H9 (cell line): ENCODE results near the gene METTL9. TPM values are rescaled to one million over a fixed set of nuclear protein-coding genes. Genes with fewer than 3 reads are reported as not detected.
A peak's percentile ranks its signal among the peaks of the same experiment; 100 is the strongest.
"Not testable (repeated sequence)": the region's sequence is repeated elsewhere in the genome, so short reads cannot be mapped to it uniquely, and the experiment has no call there.

Experiments
- DNase-seq: peaks from one replicate; pipeline ENCODE4 v3.0.0-alpha.2; 2017
- H2AFZ ChIP-seq: one replicate; pipeline ENCODE4 v1.6.1; 2013; ENCODE audit warnings: mild to moderate bottlenecking, low read length, control low read depth, moderate library complexity
- H2AK5ac ChIP-seq: 2 replicates; pipeline ENCODE4 v1.6.1; 2013; ENCODE audit warnings: low read length, control low read depth, mixed read lengths; ENCODE audit not compliant: insufficient read length
- H2BK120ac ChIP-seq: one replicate; pipeline ENCODE4 v1.6.1; 2013; ENCODE audit warnings: low read depth, mild to moderate bottlenecking, low read length, control low read depth, inconsistent platforms; ENCODE audit not compliant: poor library complexity, severe bottlenecking
- H2BK12ac ChIP-seq: 2 replicates; pipeline ENCODE4 v1.6.1; 2013; ENCODE audit warnings: low read length, control low read depth, mixed read lengths, low read depth; ENCODE audit not compliant: insufficient read length
- H2BK15ac ChIP-seq: 2 replicates; pipeline ENCODE4 v1.6.1; 2013; ENCODE audit warnings: low read depth, low read length, control low read depth
- H2BK20ac ChIP-seq: one replicate; pipeline ENCODE4 v1.6.1; 2013; ENCODE audit warnings: low read depth, mild to moderate bottlenecking, low read length, control low read depth, inconsistent platforms; ENCODE audit not compliant: poor library complexity, severe bottlenecking
- H2BK5ac ChIP-seq: 2 replicates; pipeline ENCODE4 v1.6.1; 2013; ENCODE audit warnings: low read length, control low read depth, mixed read lengths; ENCODE audit not compliant: insufficient read length
- H3K14ac ChIP-seq: 2 replicates; pipeline ENCODE4 v1.6.1; 2013; ENCODE audit warnings: low read length, control low read depth; ENCODE audit not compliant: insufficient read depth
- H3K18ac ChIP-seq: 2 replicates; pipeline ENCODE4 v1.6.1; 2013; ENCODE audit warnings: low read depth, mild to moderate bottlenecking, mixed read lengths, low read length, control low read depth; ENCODE audit not compliant: insufficient read length
- H3K23ac ChIP-seq: 2 replicates; pipeline ENCODE4 v1.6.1; 2013; ENCODE audit warnings: low read length, control low read depth, mixed read lengths, low read depth; ENCODE audit not compliant: insufficient read length
- H3K23me2 ChIP-seq: 2 replicates; pipeline ENCODE4 v1.6.1; 2013; ENCODE audit warnings: low read depth, mild to moderate bottlenecking, mixed read lengths, low read length, control low read depth; ENCODE audit not compliant: insufficient read length, poor library complexity, severe bottlenecking
- H3K27ac ChIP-seq: 2 replicates; pipeline ENCODE4 v1.5.1; 2013; ENCODE audit warnings: low read length, control low read depth, mixed read lengths, low read depth; ENCODE audit not compliant: insufficient read length
- H3K27me3 ChIP-seq: 2 replicates; pipeline ENCODE4 v1.6.1; 2013; ENCODE audit warnings: low read length, control low read depth, inconsistent platforms; ENCODE audit not compliant: insufficient read depth
- H3K4ac ChIP-seq: 2 replicates; pipeline ENCODE4 v1.6.1; 2013; ENCODE audit warnings: low read depth, mild to moderate bottlenecking, control low read depth, inconsistent platforms, low read length, moderate library complexity
- H3K4me1 ChIP-seq: 2 replicates; pipeline ENCODE4 v1.6.1; 2013; ENCODE audit warnings: low read length, control low read depth, inconsistent platforms; ENCODE audit not compliant: insufficient read depth
- H3K4me2 ChIP-seq: 2 replicates; pipeline ENCODE4 v1.6.1; 2013; ENCODE audit warnings: low read length, control low read depth, mixed read lengths; ENCODE audit not compliant: insufficient read length, insufficient read depth
- H3K56ac ChIP-seq: 2 replicates; pipeline ENCODE4 v1.6.1; 2013; ENCODE audit warnings: low read depth, mild to moderate bottlenecking, mixed read lengths, low read length, control low read depth; ENCODE audit not compliant: insufficient read length
- H3K79me1 ChIP-seq: 2 replicates; pipeline ENCODE4 v1.6.1; 2013; ENCODE audit warnings: low read depth, mild to moderate bottlenecking, moderate library complexity, low read length, control low read depth, inconsistent platforms; ENCODE audit not compliant: insufficient read depth, poor library complexity, severe bottlenecking
- H3K79me2 ChIP-seq: 2 replicates; pipeline ENCODE4 v1.6.1; 2013; ENCODE audit warnings: low read length, control low read depth, inconsistent platforms; ENCODE audit not compliant: insufficient read depth
- H3K9ac ChIP-seq: 2 replicates; pipeline ENCODE4 v1.6.1; 2013; ENCODE audit warnings: low read length, control low read depth, mixed read lengths; ENCODE audit not compliant: insufficient read length; ENCODE audit errors: extremely low read depth
- H3K9me3 ChIP-seq: one replicate; pipeline ENCODE4 v1.6.1; 2013; ENCODE audit warnings: low read depth, low read length, inconsistent platforms; ENCODE audit not compliant: control insufficient read depth
- H3T11ph ChIP-seq: one replicate; pipeline ENCODE4 v1.6.1; 2013; ENCODE audit warnings: mild to moderate bottlenecking, low read length, control low read depth, inconsistent platforms
- H4K20me1 ChIP-seq: one replicate; pipeline ENCODE4 v1.6.1; 2013; ENCODE audit not compliant: control insufficient read depth, insufficient read length, insufficient read depth
- H4K5ac ChIP-seq: 2 replicates; pipeline ENCODE4 v1.6.1; 2013; ENCODE audit warnings: low read depth, mild to moderate bottlenecking, mixed read lengths, low read length, control low read depth; ENCODE audit not compliant: insufficient read length
- H4K8ac ChIP-seq: replicated peaks from 2 replicates; pipeline ENCODE4 v1.6.1; 2013; ENCODE audit warnings: low read length, control low read depth, mixed read lengths, low read depth; ENCODE audit not compliant: insufficient read length
- H4K91ac ChIP-seq: 2 replicates; pipeline ENCODE4 v1.6.1; 2013; ENCODE audit warnings: low read depth, mild to moderate bottlenecking, moderate library complexity, mixed read lengths, low read length, control low read depth; ENCODE audit not compliant: insufficient read length
- H3K27ac Mint-ChIP-seq, 3 experiments: 2 replicates in 2 of 3; 3 replicates in 1 of 3; pipeline ENCODE4 v1.8.0; 2020 to 2021; ENCODE audit warnings: mixed read lengths in 3 of 3, mild to moderate bottlenecking in 1 of 3, moderate library complexity in 1 of 3
- H3K27me3 Mint-ChIP-seq: 2 replicates; pipeline ENCODE4 v1.8.0; 2021; ENCODE audit warnings: low read depth, mild to moderate bottlenecking, moderate library complexity, mixed read lengths
- H3K36me3 Mint-ChIP-seq, 3 experiments: 2 replicates in 2 of 3; 3 replicates in 1 of 3; pipeline ENCODE4 v1.8.0; 2020 to 2021; ENCODE audit warnings: low read depth in 3 of 3, mixed read lengths in 3 of 3; ENCODE audit not compliant: insufficient read depth in 1 of 3
- H3K4me1 Mint-ChIP-seq, 2 experiments: 2 replicates each; pipeline ENCODE4 v1.8.0; 2020; ENCODE audit warnings: mixed read lengths in 2 of 2
- H3K4me3 Mint-ChIP-seq, 2 experiments: 2 replicates in 1 of 2; 3 replicates in 1 of 2; pipeline ENCODE4 v1.8.0; 2020 to 2021; ENCODE audit warnings: mild to moderate bottlenecking in 2 of 2, mixed read lengths in 2 of 2, moderate library complexity in 1 of 2
- H3K9me3 Mint-ChIP-seq, 2 experiments: 2 replicates in 1 of 2; 3 replicates in 1 of 2; pipeline ENCODE4 v1.8.0; 2020; ENCODE audit warnings: mild to moderate bottlenecking in 2 of 2, mixed read lengths in 2 of 2, moderate library complexity in 1 of 2
- WGBS: extraction: QIAGEN DNeasy Blood & Tissue Kit; methylation state at CpG from one replicate; pipeline ENCODE4 v1.1.7; 2013; ENCODE audit warnings: missing lambda C conversion rate, low lambda C conversion rate, mixed read lengths; ENCODE audit not compliant: insufficient read length; ENCODE audit errors: extremely low coverage; 5-methylcytosine and 5-hydroxymethylcytosine counted together
- total RNA-seq: library from RNA; stranded (reverse); gene quantifications from 2 replicates; pipeline ENCODE4 v1.2.1, GENCODE V29; 2021

The METTL9 gene
- total RNA-seq, 1 experiment from 2014 or later: 108 TPM

DNA sequence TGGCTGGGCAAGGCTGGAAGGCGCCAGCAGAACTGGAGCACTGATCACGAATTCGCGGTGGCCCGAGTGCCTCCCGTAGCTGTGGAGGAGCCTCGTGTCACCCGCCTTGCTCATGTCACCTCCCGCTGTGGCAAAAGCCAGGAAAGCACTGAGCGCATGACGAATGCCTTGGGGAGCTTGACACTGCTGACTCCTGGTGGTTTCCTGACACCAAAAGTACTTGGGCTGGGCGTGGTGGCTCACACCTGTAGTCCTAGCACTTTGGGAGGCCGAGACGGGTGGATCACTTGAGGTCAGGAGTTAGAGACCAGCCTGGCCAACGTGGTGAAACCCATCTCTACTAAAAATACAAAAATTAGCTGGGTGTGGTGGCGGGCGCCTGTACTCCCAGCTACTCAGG lies 47.8 kb upstream of the METTL9 start:
- H2BK12ac ChIP-seq, H4K5ac ChIP-seq, H3K9me3 Mint-ChIP-seq, H2BK20ac ChIP-seq, H3K23ac ChIP-seq, H3K23me2 ChIP-seq, H3K27ac ChIP-seq, H3K36me3 Mint-ChIP-seq, H3K4me1 ChIP-seq, H4K8ac ChIP-seq, H2BK120ac ChIP-seq, H3K9ac ChIP-seq, H3K4me3 Mint-ChIP-seq, H3T11ph ChIP-seq, H2BK5ac ChIP-seq, H4K91ac ChIP-seq, H2AK5ac ChIP-seq, H3K18ac ChIP-seq, H2BK15ac ChIP-seq, H3K27me3 ChIP-seq, H3K27ac Mint-ChIP-seq, H3K14ac ChIP-seq, DNase-seq, H3K56ac ChIP-seq, H3K79me2 ChIP-seq, H3K4ac ChIP-seq, H2AFZ ChIP-seq, H3K4me2 ChIP-seq, H3K79me1 ChIP-seq, H4K20me1 ChIP-seq, H3K9me3 ChIP-seq: not testable (repeated sequence)
- peaks cover 12 to 13% of the 10 kb centered on the region in 2 experiments for H3K4me1 Mint-ChIP-seq
- peaks cover 22% of the 10 kb centered on the region for H3K27me3 Mint-ChIP-seq
- no CpG with 5 or more reads among the region's 17 CpGs for WGBS

DNA sequence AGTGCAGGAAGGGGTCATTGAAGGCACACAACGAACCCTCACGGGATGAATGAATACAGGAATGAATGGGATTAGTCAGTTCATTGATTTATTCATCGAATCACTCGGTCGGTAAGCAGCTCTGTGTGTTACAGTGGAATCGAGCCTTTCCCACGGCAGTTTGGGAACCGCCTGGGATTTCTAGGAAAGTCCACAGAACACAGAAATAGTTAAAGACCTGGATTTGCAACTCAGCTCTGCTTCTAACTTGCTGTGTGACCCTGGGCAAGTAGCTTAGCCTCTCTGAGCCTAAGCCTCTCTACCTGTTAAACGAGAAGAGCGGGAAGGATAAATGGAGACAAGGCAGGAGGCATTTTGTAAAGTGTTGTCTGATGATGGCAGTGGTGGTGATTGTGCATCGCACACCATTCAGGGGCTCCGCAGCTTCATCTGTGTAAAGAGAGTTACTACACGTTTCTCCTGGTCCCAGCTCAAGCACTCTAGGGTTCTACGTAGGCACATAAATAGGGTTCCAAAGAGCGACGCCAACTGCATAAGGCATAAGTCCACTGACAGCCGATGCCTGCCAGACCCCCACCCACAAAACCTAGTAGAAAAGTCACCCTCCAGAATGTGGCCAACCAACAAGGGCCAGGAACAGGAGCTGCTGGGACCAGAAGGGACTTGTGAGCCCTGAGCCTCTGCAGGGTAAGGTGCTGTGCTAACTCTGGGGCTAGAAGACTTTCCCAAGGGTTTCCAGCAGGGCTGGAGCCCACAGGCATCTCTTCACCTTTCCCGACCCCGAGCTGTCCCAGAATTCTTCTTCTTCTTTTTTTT lies 45.7 kb upstream of the METTL9 start:
- not testable (repeated sequence) for H3K4me1 ChIP-seq, H3K79me1 ChIP-seq, H4K20me1 ChIP-seq, H3K4me3 Mint-ChIP-seq, H3K14ac ChIP-seq, H3K27me3 ChIP-seq, H3K56ac ChIP-seq, H3K23ac ChIP-seq, H4K91ac ChIP-seq, H3K27ac Mint-ChIP-seq, H2BK20ac ChIP-seq, H3K27ac ChIP-seq, H2BK5ac ChIP-seq, H3K18ac ChIP-seq, H3K9me3 ChIP-seq, H3K23me2 ChIP-seq, H3K4ac ChIP-seq, H2BK120ac ChIP-seq, H2BK15ac ChIP-seq, H2AK5ac ChIP-seq, H3K4me2 ChIP-seq, H3K9me3 Mint-ChIP-seq, H3T11ph ChIP-seq, H4K8ac ChIP-seq, H2AFZ ChIP-seq, H2BK12ac ChIP-seq, H3K79me2 ChIP-seq, H4K5ac ChIP-seq, H3K36me3 Mint-ChIP-seq, H3K9ac ChIP-seq
- peaks cover 12 to 16% of the 10 kb centered on the region in 2 experiments for H3K4me1 Mint-ChIP-seq
- no CpG with 5 or more reads among the region's 19 CpGs for WGBS
- DNase-seq: peak; percentile 27
- H3K27me3 Mint-ChIP-seq: peaks cover 27% of the 10 kb centered on the region
